Tibial nerve (tissue), 4 donors: ENCODE data around the gene CUEDC1. TPM values are rescaled to one million over a fixed set of nuclear protein-coding genes. Genes with fewer than 3 reads are reported as not detected.

Experiments used
- DNase-seq, 2 donors: peaks; one replicate each; pipeline ENCODE4 v3.0.0-alpha.2; 2019; ENCODE audit warnings: low spot score in 2 of 2
- H3K27ac ChIP-seq, 4 donors: fragments of 200-600 bp; sonication (generic) in 3 of 4; one replicate each; pipeline ENCODE4 v1.5.1; 2017 to 2019; ENCODE audit warnings: mild to moderate bottlenecking in 1 of 4
- H3K27me3 ChIP-seq, 2 donors: fragments of 200-600 bp; sonication (generic) in 1 of 2; one replicate each; pipeline versions ENCODE4 v1.5.1 to v1.6.0; 2017 to 2019
- H3K36me3 ChIP-seq, 3 donors: fragments of 200-600 bp; sonication (generic); one replicate each; pipeline ENCODE4 v1.5.1; 2018 to 2019
- H3K4me1 ChIP-seq, 4 donors: fragments of 200-600 bp; sonication (generic) in 3 of 4; one replicate each; pipeline ENCODE4 v1.5.1; 2017 to 2019
- H3K4me3 ChIP-seq, 4 donors: fragments of 200-600 bp; sonication (generic) in 3 of 4; one replicate each; pipeline ENCODE4 v1.5.1; 2017 to 2019; ENCODE audit warnings: mild to moderate bottlenecking in 1 of 4, moderate library complexity in 1 of 4
- H3K9me3 ChIP-seq, 4 donors: fragments of 200-600 bp; sonication (generic) in 3 of 4; one replicate each; pipeline ENCODE4 v1.5.1; 2017 to 2019
- CTCF ChIP-seq, 5 experiments: fragments of 200-600 bp in 3 of 5; fragments of 450-650 bp in 2 of 5; sonication (generic) in 3 of 5; IDR thresholded peaks; one replicate each; pipeline ENCODE4 v1.5.1; 2016 to 2019; ENCODE audit warnings: antibody characterized with exemption in 5 of 5, mild to moderate bottlenecking in 3 of 5, moderate library complexity in 2 of 5
- EP300 ChIP-seq, 2 donors: sonication (generic); formaldehyde crosslinking; IDR thresholded peaks; one replicate each; pipeline ENCODE4 v1.6.1; 2017; ENCODE audit warnings: antibody characterized with exemption in 2 of 2, mild to moderate bottlenecking in 1 of 2
- POLR2A ChIP-seq, 2 donors: fragments of 450-650 bp; IDR thresholded peaks; one replicate each; pipeline ENCODE4 v1.6.1; 2017; ENCODE audit warnings: antibody characterized with exemption in 2 of 2, mild to moderate bottlenecking in 2 of 2, moderate library complexity in 2 of 2
- WGBS, 2 donors: methylation state at CpG; one replicate each; pipeline ENCODE4 v1.1.5; 2018; 5-methylcytosine and 5-hydroxymethylcytosine counted together
- total RNA-seq, 4 donors: library from RNA; depleted of rRNA; stranded (reverse); fragments of >200 nt; gene quantifications; one replicate each; pipeline ENCODE4 v1.1.0, GENCODE V29; 2016

The CUEDC1 gene
- total RNA-seq, 4 donors from 2014 or later: 32.1 to 55.5 (median 38.8) TPM

GRCh38 chr17:57834146-57834741 is 121.0 kb downstream of the CUEDC1 start:
- Histone ChIP-seq H3K27ac (no peak overlapping the region), H3K4me3 (no peak overlapping the region), H3K9me3 (no peaks in the 10 kb centered on the region), H3K4me1 (peaks cover 0 to 19% (median 8%) of the 10 kb centered on the region in 4 donors), H3K27me3 (no peaks in the 10 kb centered on the region), H3K36me3 (peaks cover 0 to 20% (median 8%) of the 10 kb centered on the region in 3 donors)
- WGBS, 2 donors: 60 to 66% methylated on average over 13 of the region's 13 CpGs
- TF ChIP-seq EP300 (IDR thresholded peaks at IDR 0.05) (no peak), CTCF (IDR thresholded peaks at IDR 0.05) (no peak), POLR2A (IDR thresholded peaks at IDR 0.05) (no peak)
- DNase-seq: no peak

DNA sequence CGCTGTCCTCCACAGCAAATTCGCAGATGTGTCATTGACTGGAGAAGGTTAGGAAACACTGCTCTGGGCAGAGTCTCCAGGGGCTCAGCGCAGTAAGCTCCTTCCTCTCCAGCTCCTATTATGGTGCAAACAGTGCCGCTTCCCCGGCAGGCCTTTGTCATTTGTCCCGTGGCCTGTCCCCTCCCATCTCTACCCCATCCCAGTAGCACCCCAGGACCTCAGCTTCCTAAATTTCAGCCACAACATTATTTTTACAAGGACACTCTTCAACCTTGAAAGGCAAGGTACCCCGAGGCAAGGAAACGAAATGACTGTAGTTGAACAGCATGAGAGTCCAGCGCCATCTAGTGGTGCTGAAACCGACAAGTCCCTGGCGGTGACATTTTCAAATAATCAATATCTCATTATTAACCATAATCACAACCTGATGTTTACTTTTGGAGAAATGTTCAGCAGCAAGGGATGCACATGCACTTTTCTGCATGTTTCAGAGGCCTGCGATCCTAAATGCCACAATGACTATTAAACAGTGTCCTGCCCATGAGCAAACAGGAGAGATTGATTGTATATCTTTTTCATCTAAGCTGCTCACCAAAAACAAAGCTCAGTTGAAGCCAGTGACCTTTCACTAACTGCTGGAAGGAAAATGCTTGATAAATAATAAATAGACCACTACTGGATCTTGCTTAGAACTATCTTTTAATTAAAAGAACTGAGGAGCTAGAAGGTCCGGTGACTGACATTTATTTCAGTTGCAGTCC is 121.9 kb downstream of the CUEDC1 start:
- WGBS, 2 donors: 8 to 12% methylated on average over 13 of the region's 13 CpGs
- no peaks in the 10 kb centered on the region for H3K9me3 ChIP-seq
- peak overlapping the region in 3 of 4 donors; percentile 30 to 51 (median 46) for H3K4me3 ChIP-seq
- peaks cover 0 to 11% (median 0%) of the 10 kb centered on the region in 3 donors for H3K36me3 ChIP-seq
- peak overlapping the region in 2 of 4 donors; percentile 50 to 72 for H3K27ac ChIP-seq
- TF ChIP-seq POLR2A (IDR thresholded peaks at IDR 0.05) (no peak), CTCF (IDR thresholded peaks at IDR 0.05) (peak; percentile 73 to 89 (median 83))
- H3K27me3 ChIP-seq: no peaks in the 10 kb centered on the region
- peaks cover 0 to 19% (median 8%) of the 10 kb centered on the region in 4 donors for H3K4me1 ChIP-seq
- peak; percentile 29 to 71 for DNase-seq

GRCh38 chr17:57832314-57833178 is 122.7 kb downstream of the CUEDC1 start:
- Histone ChIP-seq H3K27ac (peak overlapping the region in 2 of 4 donors; percentile 50 to 72), H3K4me3 (peak overlapping the region in 3 of 4 donors; percentile 30 to 51 (median 46)), H3K27me3 (no peaks in the 10 kb centered on the region), H3K4me1 (peaks cover 0 to 19% (median 8%) of the 10 kb centered on the region in 4 donors), H3K9me3 (no peaks in the 10 kb centered on the region), H3K36me3 (peaks cover 0 to 6% (median 0%) of the 10 kb centered on the region in 3 donors)
- no peak for DNase-seq
- TF ChIP-seq POLR2A (IDR thresholded peaks at IDR 0.05): no peak
- no peak for TF ChIP-seq EP300 (IDR thresholded peaks at IDR 0.05)
- no peak for TF ChIP-seq CTCF (IDR thresholded peaks at IDR 0.05)
- 19 to 24% methylated on average over 12 of the region's 12 CpGs for WGBS, 2 donors

DNA sequence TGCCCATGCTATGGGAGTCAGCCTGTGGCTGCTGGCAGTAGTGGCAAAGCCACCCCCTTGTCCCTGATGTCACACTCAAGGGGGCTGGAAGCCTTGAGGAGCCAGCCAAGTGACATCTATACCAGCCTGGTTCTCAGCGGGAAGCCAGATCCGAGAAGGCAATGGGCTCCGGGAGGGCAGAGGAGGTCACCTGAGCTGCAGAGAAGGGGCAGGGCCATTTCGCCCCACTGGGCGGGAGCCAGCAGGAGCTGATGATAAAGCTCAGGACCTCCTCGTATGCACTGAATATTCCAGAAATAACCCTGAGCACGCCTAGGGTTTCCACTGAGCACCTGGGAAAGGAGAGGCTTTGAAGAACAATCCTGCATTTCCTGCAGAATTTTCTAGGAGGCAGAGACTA is 124.3 kb downstream of the CUEDC1 start:
- Histone ChIP-seq H3K9me3 (no peaks in the 10 kb centered on the region), H3K4me3 (no peak overlapping the region), H3K27ac (no peak overlapping the region), H3K27me3 (no peaks in the 10 kb centered on the region), H3K4me1 (peaks cover 0 to 19% (median 8%) of the 10 kb centered on the region in 4 donors), H3K36me3 (no peaks in the 10 kb centered on the region)
- WGBS, 2 donors: 77 to 81% methylated on average over 5 to 7 of the region's 7 CpGs
- TF ChIP-seq POLR2A (IDR thresholded peaks at IDR 0.05): no peak
- TF ChIP-seq EP300 (IDR thresholded peaks at IDR 0.05): no peak
- TF ChIP-seq CTCF (IDR thresholded peaks at IDR 0.05): no peak
- no peak for DNase-seq
